Endothelial cell of umbilical vein (primary cell): ENCODE data around the gene ECM2. TPM values are rescaled to one million over a fixed set of nuclear protein-coding genes. Genes with fewer than 3 reads are reported as not detected.

Experiments
- BruUV-seq: library from RNA; stranded (reverse); fragments of 400-500 nt; replicated peaks from 2 replicates; lab custom pipeline; 2021; lab: Mats Ljungman, UMichigan
- CTCF ChIA-PET: fragments of 300-600, 350-600 bp; sonication (Branson Sonifier 250); formaldehyde crosslinking; loops from one replicate; lab custom pipeline; 2021; ENCODE audit warnings: antibody characterized with exemption, inconsistent platforms; lab: Charles Lee
- POLR2A ChIA-PET: fragments of 300-600, 350-600 bp; sonication (Branson Sonifier 250); formaldehyde crosslinking; loops from one replicate; lab custom pipeline; 2021; ENCODE audit warnings: antibody characterized with exemption, inconsistent platforms; lab: Charles Lee
- DNase-seq: peaks from one replicate; pipeline ENCODE4 v3.0.0-alpha.2; 2011; ENCODE audit warnings: low read depth, low spot score
- FAIRE-seq: peaks from 2 replicates; lab custom pipeline; 2011; peaks lifted over from hg19 to GRCh38; lab: Jason Lieb, UNC
- H2AFZ ChIP-seq: 2 replicates; pipeline ENCODE4 v1.6.0; 2012; ENCODE audit warnings: low read depth, low read length, control low read depth, inconsistent platforms
- H3K27ac ChIP-seq: 2 replicates; pipeline ENCODE4 v1.5.1; 2011; ENCODE audit warnings: low read depth, mild to moderate bottlenecking, control low read depth, low read length, moderate library complexity; ENCODE audit not compliant: insufficient read depth
- H3K27me3 ChIP-seq, 2 experiments: 2 replicates each; pipeline versions ENCODE4 v1.6.0 to v1.6.1; 2011; ENCODE audit warnings: low read length in 2 of 2, mixed read lengths in 1 of 2; ENCODE audit not compliant: control insufficient read depth in 2 of 2, insufficient read depth in 2 of 2
- H3K36me3 ChIP-seq, 2 experiments: 2 replicates in 1 of 2; 3 replicates in 1 of 2; pipeline ENCODE4 v1.5.1; 2011; ENCODE audit warnings: low read length in 2 of 2, mild to moderate bottlenecking in 1 of 2, moderate library complexity in 1 of 2; ENCODE audit not compliant: control insufficient read depth in 2 of 2, insufficient read depth in 2 of 2; ENCODE audit errors: extremely low read depth in 1 of 2
- H3K4me1 ChIP-seq: 3 replicates; pipeline ENCODE4 v1.5.1; 2011; ENCODE audit warnings: mild to moderate bottlenecking, low read length; ENCODE audit not compliant: control insufficient read depth, insufficient read depth; ENCODE audit errors: extremely low read depth
- H3K4me2 ChIP-seq: 2 replicates; pipeline ENCODE4 v1.6.1; 2011; ENCODE audit warnings: low read length, control low read depth, mixed read lengths; ENCODE audit not compliant: insufficient read depth
- H3K4me3 ChIP-seq, 3 experiments: fragments of 200-600 bp in 1 of 3; sonication (generic), shearing (Covaris generic) in 1 of 3; replicated peaks in 1 of 3; 2 replicates each; pipeline ENCODE4 v1.5.1; 2011 to 2016; ENCODE audit warnings: control low read depth in 3 of 3, low read length in 3 of 3, mild to moderate bottlenecking in 2 of 3, inconsistent platforms in 1 of 3, low read depth in 1 of 3, moderate library complexity in 1 of 3; ENCODE audit not compliant: insufficient read depth in 1 of 3
- H3K79me2 ChIP-seq: 2 replicates; pipeline ENCODE4 v1.6.0; 2012; ENCODE audit warnings: low read length, inconsistent platforms; ENCODE audit not compliant: control insufficient read depth, insufficient read depth
- H3K9ac ChIP-seq: replicated peaks from 2 replicates; pipeline ENCODE3; 2011; ENCODE audit warnings: low read length, control low read depth; ENCODE audit not compliant: insufficient read depth; ENCODE audit errors: extremely low read depth
- H3K9me1 ChIP-seq: replicated peaks from 3 replicates; pipeline ENCODE4 v1.6.0; 2011; ENCODE audit warnings: mild to moderate bottlenecking, low read length; ENCODE audit not compliant: control insufficient read depth, insufficient read depth; ENCODE audit errors: extremely low read depth
- H3K9me3 ChIP-seq: replicated peaks from 2 replicates; pipeline ENCODE4 v1.5.1; 2012; ENCODE audit warnings: low read length, inconsistent platforms; ENCODE audit not compliant: control insufficient read depth, insufficient read depth
- H4K20me1 ChIP-seq: replicated peaks from 2 replicates; pipeline ENCODE3; 2011; ENCODE audit warnings: mild to moderate bottlenecking, low read length; ENCODE audit not compliant: control insufficient read depth, insufficient read depth; ENCODE audit errors: extremely low read depth
- CTCF ChIP-seq, 2 donors: IDR thresholded peaks; 1 replicate in 1 of 2; 2 replicates in 1 of 2; pipeline ENCODE4 v1.5.1; 2011; ENCODE audit warnings: low read length in 2 of 2, mild to moderate bottlenecking in 2 of 2, moderate library complexity in 2 of 2, control low read depth in 1 of 2, inconsistent platforms in 1 of 2, low read depth in 1 of 2; ENCODE audit not compliant: insufficient read depth in 1 of 2; ENCODE audit errors: extremely low read depth in 1 of 2
- EZH2 ChIP-seq: IDR thresholded peaks from 2 replicates; pipeline ENCODE4 v1.6.1; 2012; ENCODE audit warnings: borderline replicate concordance, low read depth, mild to moderate bottlenecking, moderate library complexity, low read length, inconsistent platforms; ENCODE audit not compliant: severe bottlenecking
- FOS ChIP-seq: IDR thresholded peaks from 2 replicates; pipeline ENCODE4 v1.6.1; 2011; ENCODE audit warnings: mild to moderate bottlenecking, low read length, moderate library complexity, borderline replicate concordance; ENCODE audit not compliant: insufficient read depth
- GATA2 ChIP-seq: IDR thresholded peaks from 2 replicates; pipeline ENCODE4 v1.7.0; 2011; ENCODE audit warnings: low read depth, mild to moderate bottlenecking, moderate library complexity, mixed read lengths, low read length; ENCODE audit not compliant: insufficient read length, insufficient read depth
- JUN ChIP-seq: IDR thresholded peaks from 2 replicates; pipeline ENCODE4 v1.6.1; 2011; ENCODE audit warnings: borderline replicate concordance, low read depth; ENCODE audit not compliant: insufficient read length, insufficient read depth
- MAX ChIP-seq: IDR thresholded peaks from 2 replicates; pipeline ENCODE4 v1.6.1; 2011; ENCODE audit not compliant: insufficient read depth, insufficient read length
- MYC ChIP-seq: IDR thresholded peaks from one replicate; pipeline ENCODE4 v1.6.1; 2011; ENCODE audit warnings: mild to moderate bottlenecking, low read depth, low read length
- POLR2A ChIP-seq: IDR thresholded peaks from 2 replicates; pipeline ENCODE4 v1.6.1; 2012; ENCODE audit warnings: low read depth, mild to moderate bottlenecking, control low read depth, low read length
- POLR2AphosphoS5 ChIP-seq: IDR thresholded peaks from 2 replicates; pipeline ENCODE4 v1.6.1; 2012; ENCODE audit warnings: low read depth, mild to moderate bottlenecking, control low read depth, low read length, moderate library complexity; ENCODE audit not compliant: insufficient read depth
- dilution Hi-C: fragments of 300-500 bp; cut with MboI; formaldehyde crosslinking; loops from one replicate; pipeline ENCODE4 v1.15.0; 2019; ENCODE audit warnings: low sequenced_read_pairs; ENCODE audit not compliant: extremely low pct_ligation_motif_present
- intact Hi-C: fragments of 100-400 bp; cut with micrococcal nuclease; formaldehyde crosslinking; loops from one replicate; pipeline ENCODE4 v1.10.0; 2022
- polyA plus RNA-seq, 4 experiments: library from polyadenylated mRNA; depleted of rRNA in 3 of 4; stranded (reverse) in 3 of 4; unstranded in 1 of 4; fragments of >200 nt; gene quantifications; 2 replicates each; pipeline versions ENCODE4 v1.2.1 to v1.2.3, GENCODE V29; 2011 to 2012; ENCODE audit warnings: missing spikeins in 1 of 4
- total RNA-seq: library from RNA; stranded (reverse); gene quantifications from 2 replicates; pipeline ENCODE4 v1.2.3, GENCODE V29; 2021

The ECM2 gene
- total and polyA plus RNA-seq, 2 donors (not counting 3 experiments of a cell fraction or from before 2014, with no cell fraction given) = 0.03 TPM; not detected in 1

- no TSS peak for BruUV-seq
- no peaks in the 10 kb centered on the region for H3K4me1 ChIP-seq
- H3K9me3 ChIP-seq = no peaks in the 10 kb centered on the region
- POLR2A ChIA-PET = no interaction called here
- FAIRE-seq = no peak
- no peaks in the 10 kb centered on the region for H3K36me3 ChIP-seq
- no peaks in the 10 kb centered on the region for H3K9me1 ChIP-seq
- no peak overlapping the region for H3K4me3 ChIP-seq
- dilution Hi-C loops (no loop called here), intact Hi-C loops (no loop called here)
- no peak overlapping the region for H3K9ac ChIP-seq
- H3K79me2 ChIP-seq = no peaks in the 10 kb centered on the region
- H4K20me1 ChIP-seq = no peaks in the 10 kb centered on the region
- no peak for TF ChIP-seq POLR2AphosphoS5
- no peak for TF ChIP-seq MYC
- TF ChIP-seq FOS = no peak
- TF ChIP-seq GATA2 = no peak
- TF ChIP-seq POLR2A = no peak
- TF ChIP-seq JUN = no peak
- no peak for TF ChIP-seq EZH2
- no peak for TF ChIP-seq CTCF (IDR thresholded peaks at IDR 0.05; ENCODE audit: extremely low read depth in 1 of 2, insufficient read depth in 1 of 2, low read depth in 1 of 2, low read length in 2 of 2)
- no peak for TF ChIP-seq MAX
- no peak overlapping the region for H2AFZ ChIP-seq
- DNase-seq = no peak
- CTCF ChIA-PET = no interaction called here
- no peak overlapping the region for H3K4me2 ChIP-seq
- no peaks in the 10 kb centered on the region for H3K27me3 ChIP-seq
- no peak overlapping the region for H3K27ac ChIP-seq
Measured at GRCh38 chr9:92507005-92507404, 28.8 kb downstream of the ECM2 start.
